Breast epithelium (tissue), 3 donors: Measurements from ENCODE around the gene NFAT5.

Experiments used
- POLR2AphosphoS5 ChIP-seq, 3 donors: sonication (generic); formaldehyde crosslinking; IDR thresholded peaks; one replicate each; pipeline ENCODE4 v1.6.1; 2017; ENCODE audit warnings: antibody characterized with exemption in 3 of 3
- TF ChIP-seq, protein P1 (sequence below), 3 donors: fragments of 450-650 bp; IDR thresholded peaks; one replicate each; pipeline ENCODE4 v1.5.1; 2016 to 2017; ENCODE audit warnings: antibody characterized with exemption in 3 of 3, mild to moderate bottlenecking in 3 of 3, moderate library complexity in 3 of 3

DNA sequence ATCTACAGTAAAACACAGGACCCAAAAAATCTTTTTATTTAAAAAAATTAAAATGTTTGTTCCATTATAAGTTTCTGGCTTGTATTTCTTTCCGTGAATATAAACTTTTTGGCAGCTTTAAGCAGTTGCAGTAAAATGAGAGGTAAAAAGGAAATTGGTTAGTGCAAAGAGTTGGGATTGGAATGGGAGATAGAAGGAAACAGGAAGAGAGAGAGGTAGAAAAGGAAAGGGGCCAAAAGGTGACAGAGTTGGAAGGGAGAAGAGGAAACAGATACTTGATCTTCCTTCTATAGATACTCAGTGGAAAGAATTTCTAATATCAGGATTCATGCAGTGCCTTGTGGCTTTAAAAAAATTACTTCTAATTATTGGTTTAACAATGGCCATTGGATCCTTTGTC is 97.1 kb downstream of the NFAT5 start:
- TF ChIP-seq, protein P1, sequence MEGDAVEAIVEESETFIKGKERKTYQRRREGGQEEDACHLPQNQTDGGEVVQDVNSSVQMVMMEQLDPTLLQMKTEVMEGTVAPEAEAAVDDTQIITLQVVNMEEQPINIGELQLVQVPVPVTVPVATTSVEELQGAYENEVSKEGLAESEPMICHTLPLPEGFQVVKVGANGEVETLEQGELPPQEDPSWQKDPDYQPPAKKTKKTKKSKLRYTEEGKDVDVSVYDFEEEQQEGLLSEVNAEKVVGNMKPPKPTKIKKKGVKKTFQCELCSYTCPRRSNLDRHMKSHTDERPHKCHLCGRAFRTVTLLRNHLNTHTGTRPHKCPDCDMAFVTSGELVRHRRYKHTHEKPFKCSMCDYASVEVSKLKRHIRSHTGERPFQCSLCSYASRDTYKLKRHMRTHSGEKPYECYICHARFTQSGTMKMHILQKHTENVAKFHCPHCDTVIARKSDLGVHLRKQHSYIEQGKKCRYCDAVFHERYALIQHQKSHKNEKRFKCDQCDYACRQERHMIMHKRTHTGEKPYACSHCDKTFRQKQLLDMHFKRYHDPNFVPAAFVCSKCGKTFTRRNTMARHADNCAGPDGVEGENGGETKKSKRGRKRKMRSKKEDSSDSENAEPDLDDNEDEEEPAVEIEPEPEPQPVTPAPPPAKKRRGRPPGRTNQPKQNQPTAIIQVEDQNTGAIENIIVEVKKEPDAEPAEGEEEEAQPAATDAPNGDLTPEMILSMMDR (IDR thresholded peaks at IDR 0.05), result no peak
- no peak for TF ChIP-seq POLR2AphosphoS5 (IDR thresholded peaks at IDR 0.05)
